Right atrium auricular region (tissue), 2 donors: ENCODE measurements around the gene FAM32A. TPM values are rescaled to one million over a fixed set of nuclear protein-coding genes. Genes with fewer than 3 reads are reported as not detected.

Experiments used
- DNase-seq: peaks from one replicate; pipeline ENCODE4 v3.0.0-alpha.2; 2019; ENCODE audit warnings: low spot score
- H3K27ac ChIP-seq, 2 donors: fragments of 200-600 bp; sonication (generic); 1 replicate in 1 of 2; 2 replicates in 1 of 2; pipeline ENCODE4 v1.5.1; 2016 to 2019
- H3K27me3 ChIP-seq, 2 donors: fragments of 200-600 bp; sonication (generic); one replicate each; pipeline versions ENCODE4 v1.5.1 to v1.6.0; 2017 to 2019
- H3K36me3 ChIP-seq: fragments of 200-600 bp; sonication (generic); one replicate; pipeline ENCODE4 v1.5.1; 2016
- H3K4me1 ChIP-seq, 2 donors: fragments of 200-600 bp; sonication (generic); one replicate each; pipeline versions ENCODE4 v1.5.1 to v1.6.0; 2017 to 2019
- H3K4me3 ChIP-seq, 2 donors: fragments of 200-600 bp; sonication (generic); 1 replicate in 1 of 2; 2 replicates in 1 of 2; pipeline ENCODE4 v1.5.1; 2017 to 2019; ENCODE audit warnings: mild to moderate bottlenecking in 1 of 2, moderate library complexity in 1 of 2
- H3K9me3 ChIP-seq, 2 donors: fragments of 200-600 bp; sonication (generic); one replicate each; pipeline ENCODE4 v1.5.1; 2019
- CTCF ChIP-seq, 2 donors: fragments of 200-600 bp; sonication (generic); IDR thresholded peaks; one replicate each; pipeline ENCODE4 v1.5.1; 2019; ENCODE audit warnings: antibody characterized with exemption in 2 of 2
- total RNA-seq, 2 donors: library from RNA; depleted of rRNA; stranded (reverse); fragments of >200 nt; gene quantifications; one replicate each; pipeline ENCODE4 v1.1.0, GENCODE V29; 2016

The FAM32A gene
- total RNA-seq, 2 donors from 2014 or later = 56.8 to 61.7 TPM

GRCh38 chr19:16199275-16199932 is 14.2 kb downstream of the FAM32A start:
- H3K27me3 ChIP-seq = no peaks in the 10 kb centered on the region
- H3K9me3 ChIP-seq = no peaks in the 10 kb centered on the region
- H3K36me3 ChIP-seq = peaks cover 25% of the 10 kb centered on the region
- no peak for DNase-seq
- no peak overlapping the region for H3K27ac ChIP-seq
- TF ChIP-seq CTCF (IDR thresholded peaks at IDR 0.05) = no peak
- H3K4me1 ChIP-seq = peaks cover 0 to 36% of the 10 kb centered on the region in 2 donors
- peak overlapping the region in 1 of 2 donors; percentile 90 for H3K4me3 ChIP-seq

- no peak overlapping the region for H3K27ac ChIP-seq
- H3K4me1 ChIP-seq = peaks cover 0 to 43% of the 10 kb centered on the region in 2 donors
- H3K4me3 ChIP-seq = no peak overlapping the region
- no peaks in the 10 kb centered on the region for H3K27me3 ChIP-seq
- H3K9me3 ChIP-seq = no peaks in the 10 kb centered on the region
- peak; percentile 85 for DNase-seq
- no peak for TF ChIP-seq CTCF (IDR thresholded peaks at IDR 0.05)
- H3K36me3 ChIP-seq = peaks cover 26% of the 10 kb centered on the region
These were observed 15.1 kb downstream of the FAM32A start for GRCh38 chr19:16200038-16201010.

- no peak for TF ChIP-seq CTCF (IDR thresholded peaks at IDR 0.05)
- no peak for DNase-seq
- Histone ChIP-seq H3K9me3 (no peaks in the 10 kb centered on the region), H3K4me1 (peaks cover 0 to 50% of the 10 kb centered on the region in 2 donors), H3K27ac (no peak overlapping the region), H3K4me3 (no peak overlapping the region), H3K27me3 (no peaks in the 10 kb centered on the region), H3K36me3 (peaks cover 26% of the 10 kb centered on the region)
These were observed 15.8 kb downstream of the FAM32A start for GRCh38 chr19:16201011-16201391.

GRCh38 chr19:16202320-16203255 is 17.4 kb downstream of the FAM32A start:
- H3K4me1 ChIP-seq = peaks cover 0 to 43% of the 10 kb centered on the region in 2 donors
- no peaks in the 10 kb centered on the region for H3K9me3 ChIP-seq
- no peak for DNase-seq
- H3K4me3 ChIP-seq = no peak overlapping the region
- H3K36me3 ChIP-seq = peaks cover 26% of the 10 kb centered on the region
- H3K27ac ChIP-seq = no peak overlapping the region
- TF ChIP-seq CTCF (IDR thresholded peaks at IDR 0.05) = no peak
- no peaks in the 10 kb centered on the region for H3K27me3 ChIP-seq

GRCh38 chr19:16203256-16204004 is 18.2 kb downstream of the FAM32A start:
- no peak for DNase-seq
- no peak for TF ChIP-seq CTCF (IDR thresholded peaks at IDR 0.05)
- no peaks in the 10 kb centered on the region for H3K27me3 ChIP-seq
- H3K4me1 ChIP-seq = peaks cover 0 to 40% of the 10 kb centered on the region in 2 donors
- no peak overlapping the region for H3K4me3 ChIP-seq
- H3K36me3 ChIP-seq = peaks cover 33% of the 10 kb centered on the region
- no peak overlapping the region for H3K27ac ChIP-seq
- no peaks in the 10 kb centered on the region for H3K9me3 ChIP-seq
